ENCODE data around the gene WWTR1.

The WWTR1 gene

GRCh38 chr3:149592758-149593240 is 65.0 kb downstream of the WWTR1 start:
- no peak for DNase-seq (ENCODE audit: low spot score)

DNA sequence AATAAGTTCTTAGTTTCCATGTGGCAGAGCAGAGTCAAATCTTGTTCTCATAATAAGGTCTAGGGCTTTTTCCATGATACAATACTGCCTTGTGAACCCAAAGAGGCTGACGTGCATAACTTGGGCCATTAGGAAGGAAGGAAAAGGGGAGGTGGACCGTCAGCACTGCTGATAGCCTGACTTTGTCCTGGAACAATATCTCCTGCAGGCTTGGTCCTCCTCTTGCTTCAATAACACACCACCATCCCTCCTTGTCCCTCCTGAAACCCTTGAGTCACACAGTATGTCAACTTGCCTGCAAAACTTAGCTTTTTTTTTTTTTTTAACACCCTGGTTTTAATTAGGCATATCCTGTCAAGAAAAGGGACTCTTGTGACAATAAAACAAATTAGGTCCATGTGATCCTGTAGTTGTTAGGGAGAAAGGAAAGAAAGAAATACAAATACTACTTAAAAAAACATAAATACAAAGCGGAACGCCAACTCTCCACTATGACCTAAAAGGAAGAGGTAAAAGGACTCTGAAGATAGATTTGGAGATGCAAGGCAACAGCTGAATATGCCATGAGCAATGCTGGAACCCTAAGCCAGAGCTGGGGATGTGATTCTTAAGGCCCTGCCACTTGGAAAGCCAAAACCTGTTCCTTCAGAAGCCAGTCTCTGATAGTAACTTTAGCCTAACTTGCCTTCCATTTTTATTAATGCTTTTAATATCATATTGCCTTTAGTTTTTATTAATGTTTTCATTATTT is 67.0 kb downstream of the WWTR1 start:
- DNase-seq (ENCODE audit: low spot score): no peak

DNA sequence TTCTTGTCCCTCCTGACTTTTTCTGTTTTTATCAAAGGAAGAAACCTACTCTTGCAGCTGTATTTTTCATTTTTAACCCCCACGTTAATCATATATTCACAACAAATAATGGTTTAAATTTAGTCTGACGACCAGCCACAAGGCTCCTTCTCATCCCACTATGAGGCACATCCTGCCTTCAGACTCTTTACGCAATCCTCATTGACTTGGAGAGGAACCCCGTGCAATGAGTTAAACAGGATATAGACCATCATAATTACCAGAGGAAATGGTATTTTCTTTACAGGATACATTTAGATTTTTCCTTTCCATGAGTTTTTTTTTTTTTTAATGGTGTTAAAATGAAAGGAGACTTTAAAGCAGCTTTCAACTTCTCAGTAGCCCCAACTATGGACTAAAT is 68.5 kb downstream of the WWTR1 start:
- DNase-seq (ENCODE audit: low spot score): no peak

GRCh38 chr3:149588909-149589308 is 68.9 kb downstream of the WWTR1 start:
- DNase-seq (ENCODE audit: low spot score): no peak

GRCh38 chr3:149587383-149587782 is 70.4 kb downstream of the WWTR1 start:
- DNase-seq (ENCODE audit: low spot score): no peak

DNA sequence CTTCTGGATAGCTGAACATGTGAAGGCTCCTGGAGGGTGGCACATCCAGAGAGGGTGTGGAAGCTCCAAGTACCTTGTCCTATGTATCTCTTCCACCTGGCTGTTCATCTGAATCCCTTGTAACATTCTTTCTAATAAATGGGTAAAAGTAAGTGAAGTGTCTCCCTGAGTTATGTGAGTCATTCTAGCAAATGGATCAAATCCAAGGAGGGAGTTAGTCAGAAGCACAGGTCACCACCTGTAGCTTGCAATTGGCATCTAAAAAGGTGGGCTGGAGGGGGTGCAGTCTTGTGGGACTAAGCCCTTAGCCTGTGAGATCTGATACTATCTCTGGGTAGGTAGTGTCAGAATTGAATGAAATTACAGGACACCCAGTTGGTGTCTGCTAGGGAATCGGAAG is 71.0 kb downstream of the WWTR1 start:
- DNase-seq (ENCODE audit: low spot score): no peak

DNA sequence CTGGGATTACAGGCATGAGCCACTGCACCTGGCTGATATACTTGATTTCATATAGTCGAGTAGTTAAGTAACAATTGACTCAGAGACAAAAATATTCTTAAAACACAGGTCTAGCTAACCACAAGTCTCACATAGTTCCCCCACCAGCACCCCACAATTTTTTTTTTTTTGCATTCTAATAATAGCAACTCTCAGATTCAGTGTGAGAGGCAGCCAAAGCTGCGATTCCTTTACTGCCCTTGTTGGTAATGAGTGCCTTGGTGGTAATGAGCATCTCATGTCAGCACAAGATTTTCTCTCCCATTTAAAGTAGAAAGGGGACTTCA is 72.5 kb downstream of the WWTR1 start:
- DNase-seq (ENCODE audit: low spot score): no peak

GRCh38 chr3:149583921-149584635 is 73.7 kb downstream of the WWTR1 start:
- DNase-seq (ENCODE audit: low spot score): no peak

DNA sequence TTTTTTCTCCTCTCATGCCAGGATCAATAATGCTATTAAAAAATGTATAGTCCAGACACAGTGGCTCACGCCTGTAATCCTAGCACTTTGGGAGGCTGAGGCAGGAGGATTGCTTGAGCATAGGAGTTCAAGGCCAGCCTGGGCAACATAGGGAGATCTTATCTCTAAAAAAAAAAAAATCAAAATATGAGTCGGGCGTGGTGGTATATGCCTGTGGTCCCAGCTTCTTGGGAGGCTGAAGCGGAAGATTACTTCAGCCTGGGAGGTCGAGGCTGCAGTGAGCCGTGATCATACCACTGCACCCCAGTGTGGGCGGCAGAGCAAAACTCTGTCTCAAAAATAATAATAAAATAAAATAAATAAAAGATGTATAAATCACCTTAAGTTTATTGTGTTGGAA is 75.4 kb downstream of the WWTR1 start:
- no peak for DNase-seq (ENCODE audit: low spot score)

- peak; percentile 95 for DNase-seq (ENCODE audit: low spot score)
These were observed 76.0 kb downstream of the WWTR1 start for GRCh38 chr3:149581681-149582370.

- peak; percentile 83 for DNase-seq (ENCODE audit: low spot score)
These were observed 76.6 kb downstream of the WWTR1 start for GRCh38 chr3:149581248-149581647.

- peak; percentile 76 for DNase-seq (ENCODE audit: low spot score)
These were observed 77.8 kb downstream of the WWTR1 start for GRCh38 chr3:149579838-149580542.

GRCh38 chr3:149579161-149579560 is 78.7 kb downstream of the WWTR1 start:
- DNase-seq (ENCODE audit: low spot score): no peak

- DNase-seq (ENCODE audit: low spot score): no peak
These were observed 80.0 kb downstream of the WWTR1 start for GRCh38 chr3:149577801-149578200.

DNA sequence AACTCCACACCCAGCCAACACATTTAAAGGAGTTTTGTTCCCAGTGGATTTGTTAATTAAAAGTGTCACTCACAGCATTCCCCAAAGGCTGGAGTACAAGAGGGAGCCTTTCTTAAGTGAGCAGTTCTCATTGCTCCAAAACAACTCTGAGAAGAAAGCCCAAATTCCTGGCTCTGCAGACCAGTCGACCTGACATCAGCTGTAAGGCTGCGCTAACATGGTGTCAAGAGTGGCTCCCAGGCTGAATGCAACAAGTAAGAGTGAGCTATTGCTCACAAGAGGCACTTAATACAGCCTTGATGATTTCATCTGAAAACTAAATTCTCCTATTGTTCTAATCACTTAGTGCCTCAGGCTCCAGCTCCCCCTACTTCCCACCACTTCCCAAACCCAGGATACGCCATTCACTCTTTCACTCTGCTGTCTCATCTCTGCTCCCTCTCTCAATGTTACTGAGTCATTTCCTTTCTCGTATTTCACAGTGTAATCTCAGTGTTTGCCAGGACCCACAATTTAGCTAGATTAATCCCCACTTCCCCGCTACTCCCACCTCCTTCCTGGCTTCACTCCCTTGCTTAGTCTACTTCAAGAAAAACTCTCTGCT is 81.8 kb downstream of the WWTR1 start:
- peak; percentile 89 for DNase-seq (ENCODE audit: low spot score)

GRCh38 chr3:149575213-149575960 is 82.4 kb downstream of the WWTR1 start:
- peak; percentile 63 for DNase-seq (ENCODE audit: low spot score)

DNA sequence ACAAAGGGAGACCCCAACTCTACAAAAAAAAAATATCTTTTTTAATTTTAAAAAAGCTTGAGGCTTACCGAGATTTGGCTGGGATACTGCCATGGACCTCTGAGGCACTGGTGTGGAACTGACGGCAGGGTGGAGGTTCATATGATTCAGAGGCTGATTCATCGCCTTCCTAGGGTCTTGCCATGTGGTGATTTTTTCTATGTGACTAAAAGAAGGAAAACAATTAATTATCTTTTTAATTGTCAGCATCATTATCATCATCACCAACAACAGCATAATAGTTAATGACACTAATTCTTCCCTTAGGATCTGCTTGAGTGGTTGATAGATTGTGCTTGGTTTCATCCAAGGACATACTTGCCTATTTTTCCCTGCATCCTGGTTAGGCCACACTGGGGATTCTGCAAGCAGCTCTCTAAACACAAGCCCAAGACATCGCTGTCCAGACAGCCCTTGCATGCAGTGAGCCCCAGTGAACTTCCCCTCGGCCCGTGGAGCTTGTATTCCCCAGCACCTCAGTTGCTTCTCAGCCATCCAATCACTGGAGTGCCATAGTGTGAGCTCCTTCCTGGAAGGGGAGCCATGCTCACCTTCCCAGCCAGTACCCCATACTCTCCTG is 84.9 kb downstream of the WWTR1 start:
- no peak for DNase-seq (ENCODE audit: low spot score)

GRCh38 chr3:149571381-149571780 is 86.4 kb downstream of the WWTR1 start:
- DNase-seq (ENCODE audit: low spot score): no peak

DNA sequence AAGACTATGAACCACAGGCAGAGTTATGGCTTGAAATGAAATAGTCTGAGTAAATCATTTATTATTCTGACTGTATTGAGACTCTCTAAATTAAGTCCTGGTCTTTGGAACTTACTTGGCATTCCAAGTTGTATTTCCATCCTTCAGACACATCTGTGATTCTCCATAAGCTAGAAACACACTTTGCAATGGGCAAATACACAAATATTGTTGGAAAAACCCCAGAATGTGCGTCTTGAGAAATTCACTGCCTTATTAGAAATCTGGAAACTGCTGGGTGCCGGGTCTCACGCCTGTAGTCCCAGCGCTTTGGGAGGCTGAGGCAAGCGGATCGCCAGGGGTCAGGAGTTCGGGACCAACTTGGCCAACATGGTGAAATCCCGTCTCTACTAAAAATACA is 87.8 kb downstream of the WWTR1 start:
- DNase-seq (ENCODE audit: low spot score): no peak

DNA sequence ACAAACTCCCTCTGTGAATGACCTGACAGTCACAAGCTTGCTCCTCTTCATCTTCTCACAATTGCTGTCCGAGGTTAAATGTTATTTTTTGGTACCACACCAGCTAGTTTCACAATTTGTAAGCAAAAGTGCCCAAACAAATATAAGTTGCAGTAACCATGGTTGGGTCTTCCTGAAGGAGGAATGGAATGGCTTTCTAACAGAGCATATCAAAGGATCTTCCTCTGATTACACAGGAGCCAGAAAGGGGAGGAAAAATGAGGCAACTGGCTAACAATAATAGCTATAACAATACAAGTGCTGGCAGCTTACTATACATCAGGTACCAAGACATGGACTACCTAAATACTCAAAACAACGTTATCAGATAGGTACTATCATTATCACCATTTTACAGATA is 90.4 kb downstream of the WWTR1 start:
- no peak for DNase-seq (ENCODE audit: low spot score)
